Measurements from ENCODE around the gene KAZN. TPM values are rescaled to one million over a fixed set of nuclear protein-coding genes. Genes with fewer than 3 reads are reported as not detected.

Gene KAZN
- total RNA-seq, 1 donor from 2014 or later, result 37.2 TPM

DNA sequence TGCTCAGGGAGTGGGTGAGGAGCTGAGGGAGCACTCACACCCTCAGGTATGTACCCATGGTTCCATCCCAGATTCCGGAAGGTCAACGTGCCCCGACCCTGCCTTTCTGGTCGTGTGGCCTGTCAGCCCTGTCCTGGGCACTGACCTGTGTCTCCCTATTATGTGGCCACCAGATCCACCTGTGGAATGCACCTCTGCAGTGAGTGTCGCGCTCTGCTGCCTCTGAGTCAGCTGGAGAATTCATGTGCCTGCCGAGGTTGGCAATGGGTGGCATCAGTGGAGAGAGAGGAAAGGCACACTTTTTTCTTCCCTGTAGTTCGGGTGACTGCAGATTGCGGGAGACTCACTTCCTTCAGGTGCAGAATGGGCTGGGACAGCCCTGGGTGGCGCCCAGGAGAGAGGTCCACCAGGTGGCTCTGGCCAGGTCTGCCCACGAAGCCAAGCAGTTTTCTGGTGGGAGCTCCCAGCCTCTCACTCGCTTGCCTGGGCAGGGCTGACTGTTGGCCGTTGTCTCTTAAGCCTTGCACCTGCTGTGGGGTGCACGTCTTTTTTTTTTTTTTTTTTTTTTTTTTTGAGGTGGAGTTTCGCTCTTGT is 378.9 kb downstream of the KAZN start:
- ATAC-seq (no peak), DNase-seq (ENCODE audit: low spot score) (no peak)
- intact Hi-C loops (cut with DNase I), result no loop called here

DNA sequence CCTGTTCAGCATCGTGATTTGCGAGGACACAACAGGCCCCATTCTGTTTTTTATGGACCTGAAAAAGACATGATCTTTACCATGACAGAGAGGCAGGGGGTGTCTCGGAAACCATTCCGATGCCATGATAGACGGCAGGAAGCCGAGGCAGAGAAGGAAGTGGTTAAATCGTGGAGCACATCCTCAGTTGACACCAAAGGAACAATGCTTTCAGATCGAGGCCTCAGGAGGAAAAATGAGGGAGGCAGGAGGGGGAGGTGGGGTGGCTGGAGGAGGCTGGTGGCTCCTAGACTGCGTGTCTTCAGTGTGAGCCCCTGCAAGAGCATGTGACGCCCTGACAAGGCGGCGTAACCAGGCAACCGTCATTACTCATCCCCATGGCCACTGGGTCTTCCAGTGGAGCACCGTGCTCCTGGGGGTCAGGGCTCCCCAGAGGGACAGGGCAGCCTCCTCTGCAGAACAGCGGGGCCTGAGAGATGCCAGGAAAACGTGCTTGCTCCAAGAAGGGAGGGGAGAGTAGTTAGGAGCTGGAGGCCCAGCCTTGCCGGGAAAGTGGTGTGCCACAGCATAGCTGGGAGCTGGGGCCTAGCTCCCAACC is 382.2 kb downstream of the KAZN start:
- intact Hi-C loops (cut with DNase I), result no loop called here
- ATAC-seq, result peak; percentile 36

DNA sequence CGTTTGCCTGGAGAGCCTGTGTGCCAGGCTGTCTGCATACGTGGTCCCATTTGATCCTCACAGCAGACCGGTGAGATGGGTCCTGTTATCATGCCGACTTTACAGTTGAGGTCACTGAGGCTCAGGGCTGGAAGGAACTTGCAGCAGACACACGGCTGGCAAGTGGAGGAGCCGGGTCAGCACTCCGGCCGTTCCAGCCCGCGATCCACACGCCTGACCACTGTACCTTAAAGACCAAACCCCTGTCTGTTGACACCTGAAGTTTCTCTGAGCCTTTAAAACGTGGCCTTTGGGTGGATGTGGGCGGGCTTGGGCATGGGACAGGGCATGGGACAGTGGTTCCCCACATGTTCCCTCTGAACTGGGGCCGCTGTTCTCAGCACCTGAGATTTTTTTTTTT is 383.5 kb downstream of the KAZN start:
- DNase-seq (ENCODE audit: low spot score) (no peak), ATAC-seq (no peak)
- intact Hi-C loops (cut with DNase I), result no loop called here

More for the DNA sequence above, 382.2 kb downstream of the KAZN start:
- no peak for DNase-seq (ENCODE audit: low spot score)

DNA sequence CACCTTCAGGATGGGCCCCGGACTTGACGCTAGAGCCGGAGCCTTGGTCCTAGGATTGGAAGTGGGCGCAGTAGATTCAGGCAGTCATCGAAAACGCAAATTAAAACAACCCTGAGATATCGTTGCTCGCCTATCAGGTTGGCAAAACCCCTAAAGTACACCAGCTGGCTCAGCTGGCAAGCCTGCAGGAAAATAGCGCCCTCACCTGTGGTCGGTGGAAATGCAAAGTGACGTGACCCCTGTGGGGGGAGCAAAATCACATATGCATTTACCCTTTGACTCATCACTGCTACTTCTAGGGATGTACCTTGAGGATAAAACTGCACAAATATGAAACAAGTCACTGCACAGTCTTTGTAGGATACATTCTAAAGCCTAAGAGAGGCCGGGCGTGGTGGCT is 384.8 kb downstream of the KAZN start:
- ATAC-seq, result no peak
- intact Hi-C loops (cut with DNase I), result no loop called here

DNA sequence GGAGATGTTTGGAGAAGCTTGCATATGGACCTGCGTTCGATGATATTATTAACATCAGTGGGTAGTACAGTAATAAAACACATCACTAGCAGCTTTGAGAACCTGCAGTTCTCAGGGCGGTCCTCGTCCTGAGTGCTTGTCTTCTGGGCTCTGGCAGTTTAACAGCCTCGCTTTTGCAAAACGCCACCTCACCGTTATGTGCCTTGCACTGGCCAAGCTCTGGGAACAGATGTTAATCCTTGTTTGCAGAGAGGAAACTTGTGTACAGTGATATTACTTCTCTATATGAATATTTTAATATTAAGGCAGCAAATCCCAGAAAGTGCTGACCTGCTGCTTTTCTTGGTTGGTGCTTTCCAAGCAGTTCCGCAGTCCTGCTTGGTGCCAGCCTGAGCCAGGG is 387.7 kb downstream of the KAZN start:
- no peak for ATAC-seq
- intact Hi-C loops (cut with DNase I), result no loop called here
- DNase-seq (ENCODE audit: low spot score), result no peak

More for the DNA sequence above, 384.8 kb downstream of the KAZN start:
- DNase-seq (ENCODE audit: low spot score), result no peak

DNA sequence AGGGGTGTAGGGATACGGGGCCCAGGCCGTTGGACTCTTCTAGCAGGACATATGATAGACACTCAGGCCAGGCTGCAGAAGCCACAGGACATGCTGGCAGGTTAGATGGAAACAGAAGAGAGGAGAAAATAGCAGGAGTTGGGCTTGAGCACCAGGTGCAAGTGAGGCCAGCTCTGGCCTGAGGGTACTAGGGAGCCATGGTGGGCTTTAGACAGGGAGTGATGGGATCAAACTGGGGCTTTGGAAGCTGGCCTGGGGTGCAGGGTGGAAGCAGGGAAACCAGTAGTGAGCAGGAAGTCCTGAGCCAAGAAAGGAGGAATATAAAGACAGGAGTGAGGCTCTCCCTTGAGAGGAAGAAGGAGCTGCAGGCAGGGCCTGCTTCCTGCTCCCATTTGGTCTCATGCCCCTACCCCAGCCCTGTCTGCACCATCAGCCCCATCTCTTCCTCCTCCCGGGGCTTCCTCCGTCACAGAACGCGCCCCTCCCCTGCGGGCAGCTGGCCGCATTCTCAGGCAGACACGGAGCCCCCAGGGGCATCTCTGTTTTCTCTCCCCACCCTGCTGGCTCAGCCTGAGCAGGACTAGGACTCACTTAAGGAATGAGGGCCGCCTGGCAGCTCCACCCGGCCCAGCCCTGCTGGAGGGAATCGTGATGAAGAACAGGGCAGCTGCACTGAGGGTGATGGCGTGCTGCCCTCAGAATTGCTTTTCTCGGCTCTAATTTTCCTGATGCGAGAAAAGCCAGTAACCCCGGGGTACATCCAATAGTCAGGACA is 389.5 kb downstream of the KAZN start:
- no peak for DNase-seq (ENCODE audit: low spot score)
- peak; percentile 68 for ATAC-seq
- intact Hi-C loops (cut with DNase I), result no loop called here

DNA sequence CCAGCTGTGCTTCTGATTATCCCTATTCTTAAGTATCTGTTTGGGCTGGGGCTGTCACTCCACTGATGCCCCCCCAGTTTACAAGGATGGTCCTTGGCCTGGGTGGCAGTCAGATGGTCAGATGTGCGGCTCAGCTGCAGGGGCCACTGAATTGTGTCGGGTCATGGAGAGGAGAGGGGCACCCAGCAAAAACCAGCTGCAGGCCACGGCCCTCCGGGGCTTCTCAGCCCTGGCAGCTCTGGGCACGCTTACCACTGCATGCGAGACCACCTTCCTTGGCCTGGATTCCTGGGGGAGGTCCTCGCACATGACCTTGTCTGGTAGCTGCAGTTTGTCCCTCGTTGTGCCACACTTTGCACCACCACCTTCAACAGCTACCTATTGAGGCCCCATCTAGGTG is 390.2 kb downstream of the KAZN start:
- no peak for DNase-seq (ENCODE audit: low spot score)
- intact Hi-C loops (cut with DNase I), result no loop called here

DNA sequence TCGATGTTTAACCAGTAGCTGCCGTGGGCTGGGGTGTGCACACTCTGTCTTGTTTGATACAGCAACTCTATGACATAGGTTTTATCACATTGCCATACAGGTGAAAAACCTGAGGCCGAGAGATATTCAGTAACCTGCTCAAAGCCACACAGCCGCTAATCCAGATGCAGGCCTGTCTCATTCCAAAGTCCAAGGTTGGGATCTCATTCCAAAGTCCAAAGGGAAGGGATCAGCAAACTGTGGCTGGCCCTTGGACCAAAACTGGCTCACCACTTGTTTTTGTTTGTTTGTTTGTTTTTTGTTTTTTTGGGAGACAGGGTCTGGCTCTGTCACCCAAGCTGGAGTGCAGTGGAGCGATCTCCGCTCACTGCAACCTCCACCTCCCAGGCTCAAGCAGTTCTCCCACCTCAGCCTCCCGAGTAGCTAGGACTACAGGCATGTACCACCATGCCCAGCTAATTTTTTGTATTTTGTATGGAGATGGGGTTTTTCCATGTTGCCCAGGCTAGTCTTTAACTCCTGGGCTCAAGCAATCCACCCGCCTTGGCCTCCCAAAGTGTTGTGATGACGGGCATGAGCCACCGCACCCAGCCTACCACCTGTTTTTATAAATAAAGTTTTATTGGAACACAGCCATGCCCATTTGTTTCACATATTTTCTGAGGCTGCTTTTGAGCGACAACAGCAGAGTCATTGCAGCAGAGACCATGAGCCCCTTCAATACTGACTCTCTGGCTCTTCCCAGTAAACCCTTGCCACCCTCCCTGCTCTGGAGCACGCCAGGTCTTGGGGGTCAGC is 391.6 kb downstream of the KAZN start:
- DNase-seq (ENCODE audit: low spot score), result no peak
- intact Hi-C loops (cut with DNase I), result no loop called here

More for the DNA sequence above, 390.2 kb downstream of the KAZN start:
- no peak for ATAC-seq

DNA sequence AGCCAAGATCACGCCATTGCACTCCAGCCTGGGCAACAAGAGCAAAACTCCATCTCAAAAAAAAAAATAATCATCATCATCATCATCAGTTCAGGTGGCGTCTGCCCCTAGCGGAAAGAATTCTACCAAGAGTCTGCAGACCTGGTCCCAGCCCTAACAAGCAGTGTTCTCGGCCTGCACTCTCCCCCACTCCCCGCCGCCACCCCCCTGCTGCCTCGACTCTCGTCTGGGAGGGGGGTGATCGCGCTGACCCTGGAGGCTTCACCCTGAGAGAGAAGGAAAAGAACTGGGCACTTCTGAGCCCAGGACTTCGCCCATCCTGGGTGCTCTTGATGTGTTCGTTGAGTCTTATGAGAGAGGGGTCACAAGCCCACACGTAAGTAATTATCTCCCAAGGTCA is 394.9 kb downstream of the KAZN start:
- ATAC-seq, result no peak
- no peak for DNase-seq (ENCODE audit: low spot score)
- intact Hi-C loops (cut with DNase I), result no loop called here

More for the DNA sequence above, 391.6 kb downstream of the KAZN start:
- ATAC-seq, result no peak

DNA sequence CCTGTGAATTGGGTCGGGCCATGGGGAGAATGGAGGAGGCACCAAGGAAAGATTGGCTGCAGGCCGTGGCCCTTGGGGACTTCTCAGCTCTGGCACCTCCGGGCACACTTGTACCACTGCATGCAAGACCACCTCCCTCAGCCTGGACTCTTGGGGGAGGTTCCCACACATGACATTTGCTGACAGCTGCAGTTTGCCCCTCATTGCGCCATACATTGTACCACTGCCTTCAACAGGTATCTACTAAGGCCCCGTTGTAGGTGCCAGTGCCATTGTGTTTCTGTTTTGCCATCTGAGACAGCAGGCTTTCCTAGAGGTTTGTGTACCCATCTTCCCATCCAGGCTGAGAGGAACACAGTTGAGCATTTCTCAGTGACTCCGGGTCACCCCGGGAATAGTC is 395.7 kb downstream of the KAZN start:
- intact Hi-C loops (cut with DNase I), result no loop called here
- no peak for ATAC-seq
- no peak for DNase-seq (ENCODE audit: low spot score)

DNA sequence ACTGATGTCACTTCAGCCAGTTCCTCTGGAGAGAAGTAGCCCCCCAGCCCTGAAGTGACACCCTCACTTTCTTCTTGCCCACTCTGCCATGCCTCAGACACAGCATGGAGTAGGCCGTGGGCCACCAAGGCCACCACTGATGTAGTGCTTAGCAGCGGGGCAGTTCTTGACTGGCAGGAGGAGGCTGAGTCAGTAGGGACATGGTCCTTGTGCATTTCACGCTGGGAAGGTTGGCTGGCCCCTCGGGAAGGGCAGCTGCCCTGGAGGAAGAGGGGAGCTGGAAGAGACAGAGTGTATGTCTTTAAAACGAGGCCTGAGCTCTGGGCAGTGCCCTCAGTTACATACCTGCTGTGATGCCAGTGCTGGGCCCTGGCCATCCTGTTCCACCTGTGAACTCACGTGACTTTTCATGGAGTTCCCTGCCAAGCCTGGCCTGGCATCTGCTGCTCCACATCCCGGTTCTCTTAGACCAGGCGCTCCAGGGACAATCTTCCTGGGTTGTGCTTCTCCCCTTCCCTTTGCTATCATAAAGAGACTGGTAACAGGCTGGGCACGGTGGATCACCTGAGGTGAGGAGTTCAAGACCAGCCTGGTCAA is 396.5 kb downstream of the KAZN start:
- DNase-seq (ENCODE audit: low spot score), result no peak
- ATAC-seq, result no peak
- intact Hi-C loops (cut with DNase I), result no loop called here

DNA sequence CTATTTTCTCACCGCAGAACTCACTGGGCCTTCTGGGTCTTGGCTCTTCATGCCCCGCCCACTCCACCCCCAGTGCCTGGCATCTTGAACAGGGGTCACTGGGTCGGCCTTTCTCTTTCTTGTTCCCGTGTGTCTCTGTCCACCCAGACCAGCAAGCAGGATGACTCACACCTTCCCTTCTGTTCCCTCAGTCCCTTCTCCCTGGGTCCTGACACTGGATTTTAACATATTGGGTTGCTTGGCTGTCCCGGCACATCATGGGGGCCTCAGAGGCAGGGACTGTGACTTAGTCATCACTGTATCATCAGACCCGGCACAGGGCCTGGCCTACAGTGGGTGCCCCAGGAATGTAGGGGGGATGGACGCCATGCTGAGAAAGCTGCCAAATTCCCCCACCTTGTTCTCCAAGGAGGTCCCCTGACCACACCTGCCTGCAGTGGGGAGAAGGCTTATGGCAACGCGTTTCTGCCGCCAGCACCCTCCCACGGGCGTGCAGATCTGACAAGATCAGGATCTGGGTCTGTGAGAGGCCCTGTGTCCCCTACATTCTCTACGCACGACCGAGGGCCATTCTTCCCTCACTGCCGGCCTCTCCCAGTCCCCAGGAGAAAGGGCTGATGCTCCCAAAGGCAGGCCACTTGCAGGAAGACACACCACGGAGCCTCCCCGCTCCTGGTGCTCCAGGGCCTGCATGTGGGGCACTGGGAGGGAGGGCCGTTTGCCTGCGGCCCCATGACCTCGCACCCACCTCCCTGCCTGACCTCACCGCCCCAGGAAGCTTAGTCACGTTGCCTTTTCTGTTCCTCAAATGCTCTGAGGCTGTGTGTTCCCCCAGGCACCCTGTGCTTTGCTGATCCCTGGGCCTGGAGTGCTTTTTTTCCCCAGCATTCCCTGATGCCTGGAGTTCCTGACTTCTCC is 397.9 kb downstream of the KAZN start:
- intact Hi-C loops (cut with DNase I), result no loop called here
- ATAC-seq (peak; percentile 45), DNase-seq (ENCODE audit: low spot score) (no peak)

DNA sequence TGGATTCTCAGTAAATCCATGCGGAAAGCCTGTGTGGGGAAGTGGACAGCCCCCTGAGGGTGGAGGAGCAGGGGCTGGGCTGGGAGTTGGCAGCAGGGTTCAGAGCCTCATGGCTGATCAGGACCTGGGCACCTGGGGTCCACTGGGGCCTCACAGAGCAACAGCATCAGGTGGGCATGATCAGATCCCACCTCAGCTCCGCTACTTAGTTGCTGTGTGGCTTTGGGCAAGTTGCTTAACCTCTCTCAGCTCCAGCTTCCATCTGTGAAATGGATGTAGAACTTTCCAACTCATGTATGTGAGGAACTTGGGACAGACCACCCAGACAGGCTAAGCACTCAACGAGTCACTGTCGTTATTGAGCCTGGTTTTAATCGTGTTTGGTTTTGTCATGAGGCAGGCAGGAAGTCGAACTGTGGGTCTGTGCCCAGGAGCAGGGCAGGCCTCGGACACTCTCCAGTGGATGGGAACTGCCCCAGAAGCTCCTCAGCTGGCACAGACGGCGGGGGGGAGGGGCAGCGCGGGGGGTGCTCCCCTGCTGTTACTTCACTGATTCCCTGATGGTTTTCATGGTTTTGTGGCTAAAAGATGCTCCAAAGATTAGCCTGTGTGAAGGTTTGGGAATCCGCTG is 399.3 kb downstream of the KAZN start:
- intact Hi-C loops (cut with DNase I), result no loop called here
- ATAC-seq, result no peak
- DNase-seq (ENCODE audit: low spot score), result no peak

DNA sequence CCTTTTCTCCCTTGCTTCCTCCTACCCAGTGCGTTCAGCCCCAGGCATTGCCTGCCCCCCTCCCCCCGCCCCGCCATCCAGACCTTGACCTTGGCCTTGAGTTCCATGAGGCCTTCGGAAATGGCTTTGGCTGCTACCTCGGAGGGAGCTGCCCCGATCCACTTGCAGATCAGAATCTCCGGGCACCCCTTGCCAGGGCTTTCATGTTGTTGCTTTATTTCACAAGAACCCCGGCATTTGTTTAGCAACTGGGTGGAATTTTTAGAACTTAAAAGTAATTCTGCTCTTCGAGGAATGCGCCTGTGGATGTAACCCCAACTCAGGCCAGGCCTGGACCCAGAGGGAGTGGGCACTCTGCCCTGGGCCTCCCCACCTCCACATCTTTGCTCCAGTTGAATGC is 401.0 kb downstream of the KAZN start:
- intact Hi-C loops (cut with DNase I), result no loop called here
- DNase-seq (ENCODE audit: low spot score), result no peak

DNA sequence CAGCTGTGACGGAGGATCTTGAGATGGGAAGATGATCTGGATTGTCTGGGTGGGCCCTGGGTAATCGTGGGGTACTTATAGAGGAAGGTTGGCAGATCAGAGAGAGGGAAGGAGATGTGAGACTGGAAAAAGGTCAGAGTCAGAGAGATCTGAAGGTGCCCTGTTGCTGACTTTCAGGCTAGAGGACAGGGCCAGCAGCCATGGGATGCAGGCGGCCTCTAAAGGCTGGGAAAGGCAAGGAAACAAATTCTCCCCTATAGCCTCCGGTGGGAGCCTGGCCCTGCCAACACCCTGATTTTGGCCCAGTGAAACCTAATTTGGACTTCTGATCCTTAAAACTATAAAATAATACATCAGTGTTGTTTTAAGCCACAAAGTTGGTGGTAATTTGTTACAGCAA is 401.5 kb downstream of the KAZN start:
- ATAC-seq (no peak), DNase-seq (ENCODE audit: low spot score) (no peak)
- intact Hi-C loops (cut with DNase I), result no loop called here

More for the DNA sequence above, 401.0 kb downstream of the KAZN start:
- ATAC-seq, result no peak

DNA sequence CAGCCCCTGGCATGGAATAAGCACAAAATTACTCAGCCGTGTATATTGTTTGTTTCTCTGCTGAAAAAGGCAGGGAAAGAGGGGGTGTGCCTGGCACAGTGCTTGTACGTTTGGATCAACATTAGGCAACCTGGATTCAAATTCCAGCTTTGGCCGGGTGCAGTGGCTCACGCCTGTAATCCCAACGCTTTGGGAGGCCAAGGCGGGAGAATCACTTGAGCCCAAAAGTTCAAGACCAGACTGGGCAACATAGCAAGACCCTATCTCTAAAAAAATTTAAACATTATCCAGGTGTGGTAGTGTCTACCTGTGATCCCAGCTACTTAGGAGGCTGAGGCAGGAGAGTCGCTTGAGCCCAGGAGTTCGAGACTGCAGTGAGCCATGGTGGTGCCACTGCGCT is 402.2 kb downstream of the KAZN start:
- DNase-seq (ENCODE audit: low spot score), result no peak
- intact Hi-C loops (cut with DNase I), result no loop called here
- no peak for ATAC-seq

DNA sequence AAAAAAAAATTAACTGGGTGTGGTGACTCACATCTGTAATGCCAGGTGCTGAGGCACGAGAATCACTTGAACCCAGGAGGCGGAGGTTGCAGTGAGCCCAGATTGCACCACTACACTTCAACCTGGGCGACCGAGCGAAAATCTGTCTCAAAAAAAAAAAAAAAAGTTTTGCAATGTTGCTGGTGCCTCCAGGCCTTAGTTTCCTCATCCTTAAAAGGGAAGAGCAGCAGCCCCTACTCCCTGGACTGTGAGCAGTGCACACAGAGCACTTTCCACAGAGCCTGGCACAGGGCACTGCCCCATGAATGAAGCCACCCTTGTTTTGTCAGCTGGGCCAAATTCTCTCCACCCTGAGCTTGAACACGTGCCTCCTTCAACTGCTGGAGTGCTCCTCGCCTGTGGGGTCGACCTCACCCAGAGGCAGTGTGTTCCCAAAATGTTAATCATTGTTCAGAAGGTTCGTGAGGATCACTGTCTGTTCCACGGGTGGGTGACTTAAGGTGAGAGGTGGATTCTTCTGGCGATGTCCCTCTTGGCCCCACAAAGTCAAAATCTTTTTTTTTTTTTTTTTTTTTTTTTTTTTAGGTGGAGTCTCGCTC is 402.9 kb downstream of the KAZN start:
- no peak for ATAC-seq
- intact Hi-C loops (cut with DNase I), result no loop called here
- no peak for DNase-seq (ENCODE audit: low spot score)

Measured in sciatic nerve (tissue), 2 donors.